Measurements from ENCODE around the gene ALG14. TPM values are rescaled to one million over a fixed set of nuclear protein-coding genes. Genes with fewer than 3 reads are reported as not detected.

The ALG14 gene
- total and polyA plus RNA-seq, 2 donors (not counting 1 experiment from before 2014, with no cell fraction given) = 0.92 to 2.6 TPM

DNA sequence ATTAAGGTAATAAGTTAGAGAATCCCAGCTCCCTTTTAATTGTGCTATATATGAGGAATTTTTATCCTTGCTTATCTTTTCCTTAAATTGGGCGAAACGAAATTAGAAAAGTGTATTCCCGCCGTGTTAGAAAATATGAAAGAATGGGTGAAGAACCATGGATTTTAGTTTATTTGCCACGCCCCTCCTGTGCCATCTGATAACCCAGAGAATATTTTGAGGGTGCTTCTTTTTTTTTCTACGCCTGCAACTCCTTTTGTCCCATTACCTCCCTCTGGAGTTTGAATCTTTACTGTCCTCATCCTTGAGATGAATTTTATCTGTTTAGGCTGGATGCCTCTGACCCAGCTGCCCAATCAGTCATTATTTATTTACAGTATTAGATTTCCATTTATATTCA, 46.0 kb upstream of the ALG14 start:
- DNase-seq (no peak), ATAC-seq (ENCODE audit: low read depth) (no peak)
- peaks cover 0 to 29% (median 18%) of the 10 kb centered on the region in 4 experiments for H3K27me3 ChIP-seq (replicated peaks in 1 of 4; ENCODE audit: control extremely low read depth in 1 of 4, control insufficient read depth in 3 of 4, insufficient read depth in 4 of 4, low read length in 3 of 4)
- Mint-ChIP-seq H3K9me3 (ENCODE audit: insufficient read depth) (no peaks in the 10 kb centered on the region), H3K27ac (no peak overlapping the region), H3K4me1 (peaks cover 11% of the 10 kb centered on the region), H3K4me3 (peak overlapping the region; percentile 90), H3K27me3 (peaks cover 51% of the 10 kb centered on the region)
- no peak overlapping the region for H3K4me2 ChIP-seq (replicated peaks; ENCODE audit: low read depth, low read length, poor library complexity, severe bottlenecking)
- no peak overlapping the region for H3K4me3 ChIP-seq (ENCODE audit: control extremely low read depth in 1 of 5, extremely low read depth in 1 of 5, insufficient read depth in 1 of 5, low read depth in 2 of 5, low read length in 4 of 5)
- no peaks in the 10 kb centered on the region for H3K79me2 ChIP-seq (ENCODE audit: control insufficient read depth, insufficient read depth, low read length)
- intact Hi-C loops (cut with micrococcal nuclease) = no loop called here
- no peak overlapping the region for H3K9ac ChIP-seq (ENCODE audit: low read length)
- no peak overlapping the region for H2AFZ ChIP-seq (ENCODE audit: insufficient read depth, low read depth, low read length, poor library complexity, severe bottlenecking)
- no peaks in the 10 kb centered on the region for H3K36me3 ChIP-seq (replicated peaks in 1 of 2; ENCODE audit: control extremely low read depth in 1 of 2, control insufficient read depth in 1 of 2, extremely low read depth in 1 of 2, insufficient read depth in 2 of 2, low read length in 1 of 2)
- ChIA-PET CTCF (interaction anchor here (0.6 to 4.4 kb wide), 6 partner anchors 10 to 1459 kb away, joined by 3 to 36 read pairs (median 3); partner anchors contain the start of gene RWDD3), POLR2A (no interaction called here)
- no peaks in the 10 kb centered on the region for H4K20me1 ChIP-seq (ENCODE audit: control insufficient read depth, insufficient read depth, low read length, poor library complexity, severe bottlenecking)
- no CpG with 5 or more reads among the region's 6 CpGs for WGBS (ENCODE audit: insufficient coverage)
- no peak overlapping the region for H3K27ac ChIP-seq (ENCODE audit: low read length in 2 of 2)
- TF ChIP-seq, protein P1, sequence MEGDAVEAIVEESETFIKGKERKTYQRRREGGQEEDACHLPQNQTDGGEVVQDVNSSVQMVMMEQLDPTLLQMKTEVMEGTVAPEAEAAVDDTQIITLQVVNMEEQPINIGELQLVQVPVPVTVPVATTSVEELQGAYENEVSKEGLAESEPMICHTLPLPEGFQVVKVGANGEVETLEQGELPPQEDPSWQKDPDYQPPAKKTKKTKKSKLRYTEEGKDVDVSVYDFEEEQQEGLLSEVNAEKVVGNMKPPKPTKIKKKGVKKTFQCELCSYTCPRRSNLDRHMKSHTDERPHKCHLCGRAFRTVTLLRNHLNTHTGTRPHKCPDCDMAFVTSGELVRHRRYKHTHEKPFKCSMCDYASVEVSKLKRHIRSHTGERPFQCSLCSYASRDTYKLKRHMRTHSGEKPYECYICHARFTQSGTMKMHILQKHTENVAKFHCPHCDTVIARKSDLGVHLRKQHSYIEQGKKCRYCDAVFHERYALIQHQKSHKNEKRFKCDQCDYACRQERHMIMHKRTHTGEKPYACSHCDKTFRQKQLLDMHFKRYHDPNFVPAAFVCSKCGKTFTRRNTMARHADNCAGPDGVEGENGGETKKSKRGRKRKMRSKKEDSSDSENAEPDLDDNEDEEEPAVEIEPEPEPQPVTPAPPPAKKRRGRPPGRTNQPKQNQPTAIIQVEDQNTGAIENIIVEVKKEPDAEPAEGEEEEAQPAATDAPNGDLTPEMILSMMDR (IDR thresholded peaks at IDR 0.05) = no peak
- TF ChIP-seq EZH2 (IDR thresholded peaks at IDR 0.05; ENCODE audit: borderline replicate concordance, insufficient read depth, low read depth, low read length, poor library complexity, severe bottlenecking) = no peak
- H3K9me3 ChIP-seq (ENCODE audit: control extremely low read depth in 1 of 3, control insufficient read depth in 2 of 3, insufficient read depth in 1 of 3, low read length in 2 of 3) = peaks cover 0 to 3% (median 0%) of the 10 kb centered on the region in 3 donors
- peaks cover 5 to 10% of the 10 kb centered on the region in 2 donors for H3K4me1 ChIP-seq (ENCODE audit: control insufficient read depth in 2 of 2, insufficient read depth in 2 of 2, low read length in 2 of 2)

- Histone ChIP-seq H3K9ac (ENCODE audit: low read length) (peak overlapping the region; percentile 82), H3K27me3 (replicated peaks in 1 of 4; ENCODE audit: control extremely low read depth in 1 of 4, control insufficient read depth in 3 of 4, insufficient read depth in 4 of 4, low read length in 3 of 4) (peaks cover 0 to 29% (median 18%) of the 10 kb centered on the region in 4 experiments), H3K4me1 (ENCODE audit: control insufficient read depth in 2 of 2, insufficient read depth in 2 of 2, low read length in 2 of 2) (peaks cover 5 to 10% of the 10 kb centered on the region in 2 donors), H3K79me2 (ENCODE audit: control insufficient read depth, insufficient read depth, low read length) (no peaks in the 10 kb centered on the region), H3K27ac (ENCODE audit: low read length in 2 of 2) (no peak overlapping the region), H3K4me3 (ENCODE audit: control extremely low read depth in 1 of 5, extremely low read depth in 1 of 5, insufficient read depth in 1 of 5, low read depth in 2 of 5, low read length in 4 of 5) (peak overlapping the region; percentile 2 to 88 (median 74)), H3K9me3 (ENCODE audit: control extremely low read depth in 1 of 3, control insufficient read depth in 2 of 3, insufficient read depth in 1 of 3, low read length in 2 of 3) (peaks cover 0 to 3% (median 0%) of the 10 kb centered on the region in 3 donors), H3K4me2 (replicated peaks; ENCODE audit: low read depth, low read length, poor library complexity, severe bottlenecking) (peak overlapping the region; percentile 94), H4K20me1 (ENCODE audit: control insufficient read depth, insufficient read depth, low read length, poor library complexity, severe bottlenecking) (no peaks in the 10 kb centered on the region), H2AFZ (ENCODE audit: insufficient read depth, low read depth, low read length, poor library complexity, severe bottlenecking) (peak overlapping the region; percentile 92), H3K36me3 (replicated peaks in 1 of 2; ENCODE audit: control extremely low read depth in 1 of 2, control insufficient read depth in 1 of 2, extremely low read depth in 1 of 2, insufficient read depth in 2 of 2, low read length in 1 of 2) (no peaks in the 10 kb centered on the region)
- WGBS (ENCODE audit: insufficient coverage) = 0% methylated on average over 4 of the region's 10 CpGs
- Mint-ChIP-seq H3K9me3 (ENCODE audit: insufficient read depth) (no peaks in the 10 kb centered on the region), H3K4me1 (peaks cover 11% of the 10 kb centered on the region), H3K4me3 (peak overlapping the region; percentile 90), H3K27ac (peak overlapping the region; percentile 84), H3K27me3 (peaks cover 46% of the 10 kb centered on the region)
- ChIA-PET CTCF (interaction anchor here (0.7 to 4.4 kb wide), 6 partner anchors 10 to 115 kb away, joined by 3 to 36 read pairs (median 3); partner anchors contain the start of gene RWDD3), POLR2A (interaction anchor here (0.6 to 1.7 kb wide), 2 partner anchors 105 to 116 kb away, joined by 6 to 12 read pairs; partner anchors contain the start of gene RWDD3)
- DNase-seq (no peak), ATAC-seq (ENCODE audit: low read depth) (no peak)
- TF ChIP-seq EZH2 (IDR thresholded peaks at IDR 0.05; ENCODE audit: borderline replicate concordance, insufficient read depth, low read depth, low read length, poor library complexity, severe bottlenecking) = no peak
- TF ChIP-seq, protein P1 (IDR thresholded peaks at IDR 0.05) = no peak
- intact Hi-C loops (cut with micrococcal nuclease) = no loop called here
Measured at GRCh38 chr1:95118067-95118499, 45.3 kb upstream of the ALG14 start.
